CD4-positive, alpha-beta T cell treated with Interleukin-4 for 4 hours (primary cell): Measurements from ENCODE around the gene TMEM170B.

ENCODE experiments used
- DNase-seq: peaks from one replicate; pipeline ENCODE4 v3.0.0-alpha.2; 2020

TMEM170B gene

GRCh38 chr6:11621119-11621518, 83.6 kb downstream of the TMEM170B start:
- no peak for DNase-seq

GRCh38 chr6:11622156-11622555, 84.6 kb downstream of the TMEM170B start:
- no peak for DNase-seq

- DNase-seq: no peak
Measured at GRCh38 chr6:11623272-11623671, 85.7 kb downstream of the TMEM170B start.

- DNase-seq: no peak
Measured at GRCh38 chr6:11625302-11625701, 87.8 kb downstream of the TMEM170B start.

GRCh38 chr6:11626356-11626755, 88.8 kb downstream of the TMEM170B start:
- no peak for DNase-seq

- DNase-seq: no peak
Measured at GRCh38 chr6:11628562-11628961, 91.0 kb downstream of the TMEM170B start.

GRCh38 chr6:11631008-11631407, 93.5 kb downstream of the TMEM170B start:
- DNase-seq: no peak

GRCh38 chr6:11631539-11631938, 94.0 kb downstream of the TMEM170B start:
- no peak for DNase-seq

- no peak for DNase-seq
Measured at GRCh38 chr6:11632231-11632630, 94.7 kb downstream of the TMEM170B start.

GRCh38 chr6:11632795-11633511, 95.4 kb downstream of the TMEM170B start:
- no peak for DNase-seq
